SK-N-SH (cell line): Measurements from ENCODE around the gene SLC1A1.

Source experiments
- EP300 ChIP-seq, 2 experiments: IDR thresholded peaks; 2 replicates each; pipeline versions ENCODE4 v1.4.0 to v1.6.1; 2012; ENCODE audit warnings: borderline replicate concordance in 1 of 2, low read depth in 1 of 2, low read length in 1 of 2
- EZH2phosphoT487 ChIP-seq: fragments of 200-600 bp; sonication (generic); IDR thresholded peaks from 2 replicates; pipeline ENCODE4 v1.6.1; 2017; ENCODE audit warnings: low read depth, mixed run types, mild to moderate bottlenecking, antibody characterized with exemption, moderate library complexity, borderline replicate concordance
- FOXJ3 ChIP-seq: sonication (generic); formaldehyde crosslinking; IDR thresholded peaks from 2 replicates; pipeline ENCODE4 v1.5.1; 2020; ENCODE audit warnings: mild to moderate bottlenecking, missing genetic modification reagents
- JUND ChIP-seq: IDR thresholded peaks from 2 replicates; pipeline ENCODE4 v1.4.0; 2012
- MAX ChIP-seq: IDR thresholded peaks from 2 replicates; pipeline ENCODE4 v1.4.0; 2012; ENCODE audit warnings: low read depth
- MXI1 ChIP-seq: IDR thresholded peaks from 2 replicates; pipeline ENCODE4 v1.6.1; 2012; ENCODE audit warnings: mild to moderate bottlenecking, low read depth, low read length, improper control_type of control experiment
- NFIC ChIP-seq: IDR thresholded peaks from 2 replicates; pipeline ENCODE4 v1.4.0; 2012; ENCODE audit warnings: borderline replicate concordance
- POLR2AphosphoS5 ChIP-seq: IDR thresholded peaks from 2 replicates; pipeline ENCODE4 v1.6.1; 2012; ENCODE audit warnings: low read depth, low read length
- TCF12 ChIP-seq: IDR thresholded peaks from 2 replicates; pipeline ENCODE4 v1.4.0; 2012
- TEAD4 ChIP-seq: IDR thresholded peaks from 2 replicates; pipeline ENCODE4 v1.4.0; 2012; ENCODE audit warnings: mild to moderate bottlenecking, borderline replicate concordance; ENCODE audit not compliant: insufficient read depth
- TF ChIP-seq, protein P1 (sequence below): fragments of 200-600 bp; sonication (generic); IDR thresholded peaks from 2 replicates; pipeline ENCODE4 v1.6.1; 2017; ENCODE audit warnings: antibody characterized with exemption, mild to moderate bottlenecking, moderate library complexity
- TF ChIP-seq, protein P2 (sequence below): fragments of 150-350 bp; IDR thresholded peaks from 2 replicates; pipeline ENCODE4 v1.6.1; 2017; ENCODE audit warnings: antibody characterized with exemption, low read length, low read depth, borderline replicate concordance
- TF ChIP-seq, protein P3 (sequence below): IDR thresholded peaks from 2 replicates; pipeline ENCODE4 v1.4.0; 2012; ENCODE audit warnings: low read depth, borderline replicate concordance

- TF ChIP-seq TEAD4: no peak
- TF ChIP-seq MXI1: no peak
- no peak for TF ChIP-seq EP300 (IDR thresholded peaks at IDR 0.05; ENCODE audit: borderline replicate concordance in 1 of 2, low read depth in 1 of 2, low read length in 1 of 2)
- TF ChIP-seq, protein P1, sequence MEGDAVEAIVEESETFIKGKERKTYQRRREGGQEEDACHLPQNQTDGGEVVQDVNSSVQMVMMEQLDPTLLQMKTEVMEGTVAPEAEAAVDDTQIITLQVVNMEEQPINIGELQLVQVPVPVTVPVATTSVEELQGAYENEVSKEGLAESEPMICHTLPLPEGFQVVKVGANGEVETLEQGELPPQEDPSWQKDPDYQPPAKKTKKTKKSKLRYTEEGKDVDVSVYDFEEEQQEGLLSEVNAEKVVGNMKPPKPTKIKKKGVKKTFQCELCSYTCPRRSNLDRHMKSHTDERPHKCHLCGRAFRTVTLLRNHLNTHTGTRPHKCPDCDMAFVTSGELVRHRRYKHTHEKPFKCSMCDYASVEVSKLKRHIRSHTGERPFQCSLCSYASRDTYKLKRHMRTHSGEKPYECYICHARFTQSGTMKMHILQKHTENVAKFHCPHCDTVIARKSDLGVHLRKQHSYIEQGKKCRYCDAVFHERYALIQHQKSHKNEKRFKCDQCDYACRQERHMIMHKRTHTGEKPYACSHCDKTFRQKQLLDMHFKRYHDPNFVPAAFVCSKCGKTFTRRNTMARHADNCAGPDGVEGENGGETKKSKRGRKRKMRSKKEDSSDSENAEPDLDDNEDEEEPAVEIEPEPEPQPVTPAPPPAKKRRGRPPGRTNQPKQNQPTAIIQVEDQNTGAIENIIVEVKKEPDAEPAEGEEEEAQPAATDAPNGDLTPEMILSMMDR: no peak
- TF ChIP-seq MAX: no peak
- TF ChIP-seq TCF12: no peak
- TF ChIP-seq FOXJ3: no peak
- TF ChIP-seq POLR2AphosphoS5: no peak
- TF ChIP-seq, protein P2, sequence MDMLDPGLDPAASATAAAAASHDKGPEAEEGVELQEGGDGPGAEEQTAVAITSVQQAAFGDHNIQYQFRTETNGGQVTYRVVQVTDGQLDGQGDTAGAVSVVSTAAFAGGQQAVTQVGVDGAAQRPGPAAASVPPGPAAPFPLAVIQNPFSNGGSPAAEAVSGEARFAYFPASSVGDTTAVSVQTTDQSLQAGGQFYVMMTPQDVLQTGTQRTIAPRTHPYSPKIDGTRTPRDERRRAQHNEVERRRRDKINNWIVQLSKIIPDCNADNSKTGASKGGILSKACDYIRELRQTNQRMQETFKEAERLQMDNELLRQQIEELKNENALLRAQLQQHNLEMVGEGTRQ: no peak
- TF ChIP-seq NFIC: no peak
- TF ChIP-seq EZH2phosphoT487: no peak
- TF ChIP-seq, protein P3, sequence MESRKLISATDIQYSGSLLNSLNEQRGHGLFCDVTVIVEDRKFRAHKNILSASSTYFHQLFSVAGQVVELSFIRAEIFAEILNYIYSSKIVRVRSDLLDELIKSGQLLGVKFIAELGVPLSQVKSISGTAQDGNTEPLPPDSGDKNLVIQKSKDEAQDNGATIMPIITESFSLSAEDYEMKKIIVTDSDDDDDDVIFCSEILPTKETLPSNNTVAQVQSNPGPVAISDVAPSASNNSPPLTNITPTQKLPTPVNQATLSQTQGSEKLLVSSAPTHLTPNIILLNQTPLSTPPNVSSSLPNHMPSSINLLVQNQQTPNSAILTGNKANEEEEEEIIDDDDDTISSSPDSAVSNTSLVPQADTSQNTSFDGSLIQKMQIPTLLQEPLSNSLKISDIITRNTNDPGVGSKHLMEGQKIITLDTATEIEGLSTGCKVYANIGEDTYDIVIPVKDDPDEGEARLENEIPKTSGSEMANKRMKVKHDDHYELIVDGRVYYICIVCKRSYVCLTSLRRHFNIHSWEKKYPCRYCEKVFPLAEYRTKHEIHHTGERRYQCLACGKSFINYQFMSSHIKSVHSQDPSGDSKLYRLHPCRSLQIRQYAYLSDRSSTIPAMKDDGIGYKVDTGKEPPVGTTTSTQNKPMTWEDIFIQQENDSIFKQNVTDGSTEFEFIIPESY: no peak
- TF ChIP-seq JUND: no peak
Observed at GRCh38 chr9:4494332-4494731, 4.1 kb downstream of the SLC1A1 start.
